Gastrocnemius medialis (tissue), 4 donors: Measurements from ENCODE around the gene XPNPEP3. TPM values are rescaled to one million over a fixed set of nuclear protein-coding genes. Genes with fewer than 3 reads are reported as not detected.
A peak's percentile ranks its signal among the peaks of the same experiment; 100 is the strongest.

Experiments
- ATAC-seq, 2 donors: fragments of 150-250 bp; one replicate each; pipeline ENCODE4 v1.9.1; 2016
- DNase-seq, 2 donors: peaks; one replicate each; pipeline ENCODE4 v3.0.0-alpha.2; 2019
- H3K27ac ChIP-seq, 4 donors: fragments of 200-600 bp; sonication (generic); 1 replicate in 1 of 4; 2 replicates in 3 of 4; pipeline ENCODE4 v1.5.1; 2016 to 2018; ENCODE audit warnings: mild to moderate bottlenecking in 2 of 4, moderate library complexity in 1 of 4
- H3K27me3 ChIP-seq, 3 donors: fragments of 200-600 bp; sonication (generic) in 2 of 3; 1 replicate in 1 of 3; 2 replicates in 2 of 3; pipeline versions ENCODE4 v1.5.1 to v1.6.0; 2016 to 2019; ENCODE audit warnings: mild to moderate bottlenecking in 1 of 3, moderate library complexity in 1 of 3
- H3K36me3 ChIP-seq, 2 donors: fragments of 200-600 bp; sonication (generic) in 1 of 2; one replicate each; pipeline ENCODE4 v1.5.1; 2017 to 2018
- H3K4me1 ChIP-seq, 2 donors: fragments of 200-600 bp; sonication (generic) in 1 of 2; one replicate each; pipeline ENCODE4 v1.5.1; 2016 to 2017; ENCODE audit warnings: mild to moderate bottlenecking in 2 of 2
- H3K4me3 ChIP-seq, 4 donors: fragments of 200-600 bp; sonication (generic) in 3 of 4; 1 replicate in 1 of 4; 2 replicates in 3 of 4; pipeline ENCODE4 v1.5.1; 2016 to 2019; ENCODE audit warnings: mild to moderate bottlenecking in 2 of 4
- H3K9me3 ChIP-seq, 3 donors: fragments of 200-600 bp; sonication (generic) in 2 of 3; 1 replicate in 1 of 3; 2 replicates in 2 of 3; pipeline ENCODE4 v1.5.1; 2016 to 2019
- POLR2A ChIP-seq, 2 donors: fragments of 450-650 bp; IDR thresholded peaks; one replicate each; pipeline ENCODE4 v1.6.1; 2017; ENCODE audit warnings: antibody characterized with exemption in 2 of 2, mild to moderate bottlenecking in 2 of 2, moderate library complexity in 2 of 2
- in situ Hi-C, 4 donors: fragments of 200-750 bp; cut with MboI; loops; one replicate each; pipeline versions ENCODE4 v1.15.0 to v1.8.0; 2017; ENCODE audit warnings: low sequenced_read_pairs in 4 of 4
- intact Hi-C: fragments of 100-400 bp; cut with DNase I; formaldehyde crosslinking; loops from one replicate; pipeline ENCODE4 v1.15.1; 2023; ENCODE audit warnings: low total_unique reads
- total RNA-seq, 4 donors: library from RNA; depleted of rRNA; stranded (reverse); fragments of >200 nt; gene quantifications; one replicate each; pipeline versions ENCODE4 v1.1.0 to v1.2.3, GENCODE V29; 2016
- TF ChIP-seq, protein P1 (sequence below), 5 experiments: fragments of 450-650 bp in 3 of 5; fragments of 200-600 bp in 2 of 5; sonication (generic) in 2 of 5; IDR thresholded peaks in 4 of 5; conservative IDR thresholded peaks in 1 of 5; 1 replicate in 4 of 5; 2 replicates in 1 of 5; pipeline ENCODE4 v1.5.1; 2016 to 2019; ENCODE audit warnings: antibody characterized with exemption in 5 of 5, mild to moderate bottlenecking in 3 of 5, moderate library complexity in 3 of 5

The XPNPEP3 gene
- total RNA-seq, 4 donors from 2014 or later = 3.6 to 12.4 (median 7.4) TPM

DNA sequence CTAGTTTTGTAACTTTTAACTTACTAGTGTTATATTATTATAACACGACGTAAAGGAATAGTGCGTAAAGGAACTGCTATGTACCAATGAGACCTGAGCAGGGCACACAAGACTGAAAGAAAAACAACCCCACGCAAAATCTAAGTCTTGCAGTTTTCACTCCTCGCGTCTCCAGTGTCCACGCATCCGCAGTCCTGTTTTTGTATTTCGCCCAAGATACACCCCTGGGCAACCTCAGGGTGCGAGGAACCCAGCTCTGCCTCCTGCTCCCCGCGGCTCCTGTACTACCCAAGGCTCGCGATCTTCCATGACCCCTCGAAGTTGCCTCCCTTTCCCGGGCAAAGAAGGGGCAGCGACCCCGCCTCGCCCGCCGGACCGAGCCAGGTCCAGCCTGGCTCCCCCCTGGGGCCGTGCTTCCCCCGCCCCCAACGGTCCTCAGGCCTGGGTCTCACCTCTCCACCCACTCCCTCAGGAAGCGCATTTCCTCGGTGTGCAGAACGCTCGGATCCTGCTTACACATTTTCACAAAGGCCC is 902 bp upstream of the XPNPEP3 start:
- Histone ChIP-seq H3K9me3 (no peaks in the 10 kb centered on the region), H3K27me3 (no peaks in the 10 kb centered on the region), H3K4me1 (peaks cover 49 to 61% of the 10 kb centered on the region in 2 donors), H3K36me3 (no peaks in the 10 kb centered on the region), H3K4me3 (peak overlapping the region; percentile 79 to 98 (median 90)), H3K27ac (peak overlapping the region; percentile 96 to 99 (median 98))
- TF ChIP-seq, protein P1, sequence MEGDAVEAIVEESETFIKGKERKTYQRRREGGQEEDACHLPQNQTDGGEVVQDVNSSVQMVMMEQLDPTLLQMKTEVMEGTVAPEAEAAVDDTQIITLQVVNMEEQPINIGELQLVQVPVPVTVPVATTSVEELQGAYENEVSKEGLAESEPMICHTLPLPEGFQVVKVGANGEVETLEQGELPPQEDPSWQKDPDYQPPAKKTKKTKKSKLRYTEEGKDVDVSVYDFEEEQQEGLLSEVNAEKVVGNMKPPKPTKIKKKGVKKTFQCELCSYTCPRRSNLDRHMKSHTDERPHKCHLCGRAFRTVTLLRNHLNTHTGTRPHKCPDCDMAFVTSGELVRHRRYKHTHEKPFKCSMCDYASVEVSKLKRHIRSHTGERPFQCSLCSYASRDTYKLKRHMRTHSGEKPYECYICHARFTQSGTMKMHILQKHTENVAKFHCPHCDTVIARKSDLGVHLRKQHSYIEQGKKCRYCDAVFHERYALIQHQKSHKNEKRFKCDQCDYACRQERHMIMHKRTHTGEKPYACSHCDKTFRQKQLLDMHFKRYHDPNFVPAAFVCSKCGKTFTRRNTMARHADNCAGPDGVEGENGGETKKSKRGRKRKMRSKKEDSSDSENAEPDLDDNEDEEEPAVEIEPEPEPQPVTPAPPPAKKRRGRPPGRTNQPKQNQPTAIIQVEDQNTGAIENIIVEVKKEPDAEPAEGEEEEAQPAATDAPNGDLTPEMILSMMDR (IDR thresholded peaks at IDR 0.05 in 4 of 5, conservative IDR thresholded peaks at IDR 0.05 in 1 of 5) = no peak
- no peak for TF ChIP-seq POLR2A (IDR thresholded peaks at IDR 0.05)
- in situ Hi-C loops = no loop called here
- peak; percentile 23 to 35 for ATAC-seq
- intact Hi-C loops = loop anchor here (5.0 to 10.0 kb wide), 5 partner anchors 201 to 1351 kb away; partner anchors contain the start of genes EP300, MIEF1 and POLR3H
- DNase-seq = peak; percentile 5 to 28

DNA sequence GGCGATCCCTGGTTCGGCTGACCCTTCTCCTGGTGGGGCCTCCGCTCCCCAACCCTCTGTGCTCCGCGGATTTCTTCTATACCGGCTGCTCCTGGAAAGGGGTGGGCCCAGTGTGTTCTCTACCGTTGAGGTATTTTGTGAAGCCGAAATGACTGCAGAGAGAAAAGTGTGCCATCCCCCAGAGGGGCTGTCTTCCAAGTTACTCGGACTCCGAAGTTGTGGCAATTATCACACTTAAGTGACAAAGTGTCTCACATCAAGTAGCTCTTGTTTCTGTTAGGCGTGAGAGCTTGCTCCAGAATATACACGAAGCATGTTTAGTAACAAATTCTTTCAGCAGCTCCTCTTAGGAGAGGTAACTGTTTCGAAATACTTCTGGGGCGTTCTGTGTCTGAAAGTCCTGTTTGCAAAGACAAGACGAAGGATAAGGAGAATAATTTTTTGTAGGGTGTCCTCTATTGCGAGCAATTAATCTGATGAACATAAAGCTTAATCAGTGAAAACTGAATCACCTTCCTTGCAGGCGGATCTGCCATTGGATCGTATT is 434 bp downstream of the XPNPEP3 start:
- H3K4me1 ChIP-seq = peaks cover 41 to 50% of the 10 kb centered on the region in 2 donors
- H3K36me3 ChIP-seq = no peaks in the 10 kb centered on the region
- intact Hi-C loops = loop anchor here (1.0 to 10.0 kb wide), 7 partner anchors 38 to 1353 kb away; partner anchors contain the start of genes EP300, MIEF1, POLR3H and RBX1
- H3K4me3 ChIP-seq = peak overlapping the region; percentile 79 to 98 (median 90)
- no peak for ATAC-seq
- DNase-seq = no peak
- no peaks in the 10 kb centered on the region for H3K27me3 ChIP-seq
- in situ Hi-C loops = no loop called here
- H3K27ac ChIP-seq = peak overlapping the region; percentile 96 to 99 (median 98)
- no peaks in the 10 kb centered on the region for H3K9me3 ChIP-seq
- TF ChIP-seq POLR2A (IDR thresholded peaks at IDR 0.05) = no peak
- TF ChIP-seq, protein P1 (IDR thresholded peaks at IDR 0.05 in 4 of 5, conservative IDR thresholded peaks at IDR 0.05 in 1 of 5) = no peak

DNA sequence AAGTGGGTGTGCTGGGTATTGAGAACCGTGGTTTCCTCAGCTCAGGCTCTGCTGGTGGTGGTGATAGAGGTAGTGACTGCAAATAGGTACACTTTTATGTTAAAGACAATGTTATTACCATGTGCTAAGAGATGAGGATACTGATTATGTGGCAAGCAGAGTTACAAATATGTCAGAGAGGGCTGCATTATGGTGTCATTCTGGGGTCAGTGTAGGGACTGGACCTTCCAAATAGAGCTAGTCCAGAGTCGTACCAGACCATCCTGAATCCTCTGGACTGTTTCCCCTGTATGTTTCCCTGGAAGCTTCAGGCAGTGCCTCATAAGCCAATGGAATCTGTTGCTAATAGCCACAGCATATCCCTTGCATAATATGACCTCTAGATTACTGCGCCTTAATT is 5.1 kb downstream of the XPNPEP3 start, which contains the start of gene DNAJB7:
TSS of gene DNAJB7 (minus strand) at position 101 of the 400 bp plus-strand sequence. CDS start 119 bp downstream, outside the sequence.
- H3K4me1 ChIP-seq = peaks cover 8 to 18% of the 10 kb centered on the region in 2 donors
- no peaks in the 10 kb centered on the region for H3K27me3 ChIP-seq
- no peaks in the 10 kb centered on the region for H3K36me3 ChIP-seq

DNA sequence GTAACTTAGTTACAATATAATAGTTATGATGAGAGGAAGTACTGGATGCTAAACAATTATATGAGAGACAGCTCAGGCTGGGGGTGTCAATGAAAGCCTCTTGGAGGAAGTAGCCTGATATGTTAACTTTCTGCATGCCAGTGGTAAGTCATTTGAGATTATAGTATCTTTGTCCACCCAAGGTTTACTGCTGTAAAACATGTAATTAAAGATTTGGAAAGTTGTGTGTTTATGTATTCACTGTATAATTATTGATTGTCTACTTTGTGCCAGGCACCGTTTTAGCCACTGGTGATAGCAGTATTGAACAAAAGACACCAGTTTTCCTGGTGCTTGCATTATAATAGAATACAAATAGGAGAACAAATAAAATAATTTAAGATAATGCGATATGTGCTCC is 5.6 kb downstream of the XPNPEP3 start:
- in situ Hi-C loops = no loop called here
- Histone ChIP-seq H3K27me3 (no peaks in the 10 kb centered on the region), H3K4me3 (no peak overlapping the region), H3K9me3 (no peaks in the 10 kb centered on the region), H3K4me1 (peaks cover 8 to 17% of the 10 kb centered on the region in 2 donors), H3K36me3 (no peaks in the 10 kb centered on the region), H3K27ac (no peak overlapping the region)
- DNase-seq (no peak), ATAC-seq (no peak)
- intact Hi-C loops = no loop called here
- TF ChIP-seq, protein P1 (IDR thresholded peaks at IDR 0.05 in 4 of 5, conservative IDR thresholded peaks at IDR 0.05 in 1 of 5) = no peak
- no peak for TF ChIP-seq POLR2A (IDR thresholded peaks at IDR 0.05)

More for the DNA sequence above, 5.1 kb downstream of the XPNPEP3 start, which contains the start of gene DNAJB7:
- no peak for DNase-seq
- TF ChIP-seq, protein P1 (IDR thresholded peaks at IDR 0.05 in 4 of 5, conservative IDR thresholded peaks at IDR 0.05 in 1 of 5) = no peak
- no peak for TF ChIP-seq POLR2A (IDR thresholded peaks at IDR 0.05)
- ATAC-seq = no peak
- Histone ChIP-seq H3K4me3 (no peak within 1 kb of the TSS), H3K9me3 (no peaks in the 10 kb centered on the region), H3K27ac (no peak within 1 kb of the TSS)
- intact Hi-C loops = no loop called here
- in situ Hi-C loops = no loop called here
